ENCODE data around the gene HSPBAP1.
A peak's percentile ranks its signal among the peaks of the same experiment; 100 is the strongest.

Gene HSPBAP1, protein sequence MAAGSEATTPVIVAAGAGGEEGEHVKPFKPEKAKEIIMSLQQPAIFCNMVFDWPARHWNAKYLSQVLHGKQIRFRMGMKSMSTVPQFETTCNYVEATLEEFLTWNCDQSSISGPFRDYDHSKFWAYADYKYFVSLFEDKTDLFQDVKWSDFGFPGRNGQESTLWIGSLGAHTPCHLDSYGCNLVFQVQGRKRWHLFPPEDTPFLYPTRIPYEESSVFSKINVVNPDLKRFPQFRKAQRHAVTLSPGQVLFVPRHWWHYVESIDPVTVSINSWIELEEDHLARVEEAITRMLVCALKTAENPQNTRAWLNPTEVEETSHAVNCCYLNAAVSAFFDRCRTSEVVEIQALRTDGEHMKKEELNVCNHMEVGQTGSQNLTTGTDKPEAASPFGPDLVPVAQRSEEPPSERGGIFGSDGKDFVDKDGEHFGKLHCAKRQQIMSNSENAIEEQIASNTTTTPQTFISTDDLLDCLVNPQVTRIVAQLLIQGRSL

DNA sequence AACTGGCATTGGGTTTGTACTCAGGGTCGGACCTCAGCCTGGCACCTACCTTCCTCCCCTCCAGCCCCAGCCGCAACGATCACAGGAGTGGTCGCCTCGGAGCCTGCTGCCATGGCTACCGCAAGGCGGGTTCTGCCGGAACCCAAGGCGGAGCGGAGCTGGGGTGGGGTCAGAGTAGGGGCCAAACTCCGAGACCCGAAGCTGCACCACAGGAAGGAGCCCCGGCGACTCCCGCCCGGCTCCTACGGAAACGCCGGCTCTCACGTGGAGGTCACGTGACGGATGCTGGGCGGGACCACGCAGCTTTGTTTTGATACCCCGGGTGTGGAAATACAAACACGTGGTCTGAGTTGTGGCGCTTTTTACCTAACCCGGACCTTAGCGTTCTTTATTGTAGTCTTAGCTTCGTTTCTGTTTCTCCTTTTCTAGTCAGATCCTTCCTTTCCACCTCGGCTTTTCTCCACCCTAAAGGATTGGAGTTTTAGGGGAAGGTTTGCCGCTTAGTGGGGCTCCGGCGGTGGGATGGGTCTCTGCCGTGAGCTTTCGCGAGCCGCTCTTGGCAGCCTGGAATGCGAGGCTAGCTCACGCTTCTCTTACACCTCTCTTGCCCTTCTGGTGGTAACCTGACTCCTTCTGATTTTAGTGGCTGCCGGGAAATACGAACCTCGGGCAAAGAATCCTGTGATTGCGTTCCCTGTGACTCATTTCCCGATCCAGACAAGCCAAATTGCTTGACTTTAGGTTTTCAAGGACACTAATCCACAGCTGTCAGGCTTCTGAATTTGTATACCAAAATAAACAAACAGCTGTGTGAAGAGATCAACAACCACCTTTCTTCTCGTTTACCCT is at the start of gene HSPBAP1:
TSS of gene HSPBAP1 (minus strand) at position 264 of the 849 bp plus-strand sequence. CDS start at position 113, 151 bp downstream.
- DNase-seq (ENCODE audit: low read depth, low spot score): peak; percentile 88

DNA sequence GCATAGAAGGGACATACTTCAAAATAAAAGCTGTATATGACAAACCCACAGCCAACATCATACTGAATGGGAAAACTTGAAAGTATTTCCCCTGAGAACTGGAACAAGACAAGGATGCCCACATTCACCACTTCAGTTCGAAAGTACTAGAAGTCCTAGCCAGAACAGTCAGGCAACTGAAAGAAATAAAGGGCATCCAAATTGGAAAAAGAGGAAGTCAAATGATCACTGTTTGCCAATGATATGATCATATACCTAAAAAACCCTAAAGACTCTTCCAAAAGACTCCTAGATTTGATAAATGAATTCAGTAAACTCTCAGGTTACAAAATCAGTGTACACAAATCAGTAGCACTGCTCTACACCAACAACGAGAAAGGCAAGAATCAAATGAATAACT is 42.0 kb upstream of the HSPBAP1 start:
- no peak for DNase-seq (ENCODE audit: low read depth, low spot score)

DNA sequence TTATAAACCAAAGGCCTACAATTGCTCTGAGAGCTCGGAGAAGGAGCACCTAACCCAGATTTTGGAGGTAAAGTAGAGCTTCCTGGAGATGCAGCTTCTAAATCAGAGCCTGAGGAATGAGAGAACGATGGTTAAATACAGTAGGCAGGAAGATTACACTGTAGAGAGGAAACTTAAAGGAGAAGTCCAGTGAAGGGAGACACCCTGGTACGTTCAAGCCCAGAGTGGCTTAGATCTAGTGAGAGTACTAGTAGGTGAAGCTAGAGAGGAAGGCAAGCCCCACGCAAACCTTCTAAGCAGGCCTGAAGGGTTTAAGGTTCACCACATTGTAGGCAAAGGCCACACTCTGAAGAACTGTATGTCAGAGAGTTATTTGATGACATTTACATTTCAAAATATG is 34.6 kb upstream of the HSPBAP1 start:
- DNase-seq (ENCODE audit: low read depth, low spot score): no peak

DNA sequence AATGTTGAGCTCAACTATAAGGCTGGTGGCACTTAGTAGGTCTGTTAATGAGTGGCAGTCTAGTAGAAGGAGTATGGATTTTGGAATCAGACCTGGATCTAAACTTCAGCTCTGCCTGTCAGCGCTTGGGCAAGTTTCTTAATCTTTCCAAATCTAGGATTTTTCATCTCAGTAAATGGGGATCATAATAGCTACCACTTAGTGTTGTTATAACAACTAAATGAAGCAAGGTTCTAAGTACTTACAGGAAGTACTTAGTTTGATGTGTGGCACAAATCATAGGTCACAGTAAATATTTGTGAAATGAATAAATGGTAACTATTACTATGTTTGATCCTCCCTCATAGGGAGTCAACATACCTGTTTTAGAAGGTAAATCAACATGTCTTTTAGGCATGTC is 32.6 kb upstream of the HSPBAP1 start:
- no peak for DNase-seq (ENCODE audit: low read depth, low spot score)

DNA sequence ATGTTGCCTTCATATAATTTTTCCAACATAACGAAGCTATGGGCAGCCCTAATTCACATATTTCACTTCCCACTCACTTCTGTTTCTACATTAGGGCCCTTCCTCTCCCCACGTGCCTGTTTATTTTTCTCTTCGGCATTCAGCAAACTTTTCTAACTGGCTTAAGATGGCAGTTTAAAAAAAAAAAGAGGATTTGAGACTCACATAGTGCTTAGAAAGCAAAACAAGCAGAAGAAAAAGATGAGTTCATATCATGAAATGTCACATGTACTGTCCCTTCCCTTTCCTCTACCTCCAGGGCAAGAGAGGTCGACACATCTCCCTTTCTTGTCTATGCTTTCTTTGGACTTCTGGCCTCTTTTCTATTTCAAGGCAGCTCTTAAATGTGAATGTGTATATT is 31.8 kb upstream of the HSPBAP1 start:
- DNase-seq (ENCODE audit: low read depth, low spot score): no peak

DNA sequence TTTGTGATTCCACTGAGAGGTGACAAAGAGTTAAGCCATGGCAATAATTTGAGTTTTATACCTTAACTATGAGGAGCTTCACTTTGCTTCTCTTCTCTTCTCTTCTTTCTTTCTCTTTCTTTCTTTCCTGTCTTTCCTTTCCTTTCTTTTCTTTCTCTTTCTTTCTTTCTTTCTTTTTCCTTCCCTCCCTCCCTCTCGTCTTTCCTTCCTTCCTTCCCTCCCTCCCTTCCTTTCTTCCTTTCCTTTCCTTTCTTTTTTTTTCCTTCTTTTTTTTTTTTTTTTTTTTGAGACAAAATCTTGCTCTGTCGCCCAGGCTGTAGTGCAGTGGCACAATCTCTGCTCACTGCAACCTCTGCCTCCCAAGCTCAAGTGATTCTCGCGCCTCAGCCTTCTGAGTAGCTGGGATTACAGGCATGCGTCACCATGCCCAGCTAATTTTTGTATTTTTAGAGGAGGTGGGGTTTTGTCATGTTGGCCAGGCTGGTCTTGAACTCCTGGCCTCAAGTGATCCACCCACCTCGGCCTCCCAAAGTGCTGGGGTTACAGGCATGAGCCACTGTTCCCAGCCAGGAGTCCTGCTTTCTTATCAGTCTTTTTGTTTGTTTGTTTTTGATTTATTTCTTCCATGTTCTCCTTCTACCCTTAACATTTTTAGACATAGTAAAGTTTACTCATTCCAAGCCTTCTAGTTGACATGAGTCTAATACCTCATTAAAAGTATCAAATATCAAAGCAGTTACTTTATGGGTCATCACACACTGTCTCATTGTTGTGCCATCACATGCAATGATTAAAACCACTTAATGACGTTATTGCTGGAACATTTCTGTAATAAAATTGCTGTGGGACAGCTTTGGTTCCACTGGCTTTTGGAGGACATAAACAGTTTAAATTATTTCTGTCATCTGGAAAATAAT is 31.1 kb upstream of the HSPBAP1 start:
- DNase-seq (ENCODE audit: low read depth, low spot score): no peak

DNA sequence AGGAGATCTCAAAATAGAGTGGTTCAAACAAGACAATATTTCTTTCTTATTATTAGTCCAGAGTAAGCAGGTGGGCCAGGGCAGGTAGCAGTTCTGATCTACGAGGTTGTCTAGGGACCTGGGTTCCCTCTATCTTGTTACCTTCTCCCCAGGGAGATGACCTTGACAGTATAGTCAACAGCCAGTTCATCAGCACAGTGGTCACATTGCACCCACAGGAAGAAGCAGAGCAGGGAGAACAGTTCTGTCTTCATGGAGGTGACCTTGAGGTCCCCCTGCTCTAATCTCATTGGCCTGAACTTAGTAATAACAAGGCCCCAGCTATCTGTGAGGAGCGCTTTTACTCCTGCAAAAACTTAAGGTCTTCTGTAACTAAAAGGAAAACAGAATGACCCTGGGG is 23.0 kb upstream of the HSPBAP1 start:
- DNase-seq (ENCODE audit: low read depth, low spot score): no peak

DNA sequence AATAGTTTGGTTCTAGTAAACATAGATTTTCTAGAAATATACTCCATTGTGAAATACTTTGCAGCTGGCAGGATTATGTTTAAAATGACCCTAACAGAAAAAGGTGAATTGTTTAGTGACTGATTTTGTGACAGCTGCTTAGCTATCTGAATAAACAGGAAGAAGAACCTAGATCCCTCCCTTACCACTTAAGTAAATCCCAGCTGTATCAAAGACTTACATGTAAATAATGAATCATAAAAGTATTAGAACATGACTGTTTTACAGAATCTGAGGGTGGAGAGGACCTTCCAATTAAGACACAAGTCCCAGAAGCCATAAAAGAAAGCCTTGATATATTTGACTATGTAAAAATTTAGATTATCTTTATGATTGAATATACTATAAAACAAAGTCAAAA is 17.1 kb upstream of the HSPBAP1 start:
- no peak for DNase-seq (ENCODE audit: low read depth, low spot score)

DNA sequence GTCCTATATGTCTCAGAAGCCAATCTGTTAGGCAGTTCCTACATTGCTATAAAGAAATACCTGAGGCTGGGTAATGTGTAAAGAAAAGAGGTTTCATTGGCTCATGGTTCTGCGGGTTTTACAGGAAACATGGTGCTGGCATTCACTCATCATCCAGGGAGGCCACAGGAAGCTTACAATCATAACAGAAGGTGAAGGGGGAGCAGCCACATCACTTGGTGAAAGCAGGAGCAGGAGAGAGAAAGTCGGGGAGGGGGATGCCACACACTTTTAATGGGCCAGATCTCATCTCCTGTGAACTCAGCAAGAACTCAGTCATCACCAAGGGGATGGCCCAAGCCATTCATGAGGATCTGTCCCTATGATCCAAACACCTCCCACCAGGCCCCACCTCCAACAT is 10.3 kb upstream of the HSPBAP1 start:
- DNase-seq (ENCODE audit: low read depth, low spot score): no peak

DNA sequence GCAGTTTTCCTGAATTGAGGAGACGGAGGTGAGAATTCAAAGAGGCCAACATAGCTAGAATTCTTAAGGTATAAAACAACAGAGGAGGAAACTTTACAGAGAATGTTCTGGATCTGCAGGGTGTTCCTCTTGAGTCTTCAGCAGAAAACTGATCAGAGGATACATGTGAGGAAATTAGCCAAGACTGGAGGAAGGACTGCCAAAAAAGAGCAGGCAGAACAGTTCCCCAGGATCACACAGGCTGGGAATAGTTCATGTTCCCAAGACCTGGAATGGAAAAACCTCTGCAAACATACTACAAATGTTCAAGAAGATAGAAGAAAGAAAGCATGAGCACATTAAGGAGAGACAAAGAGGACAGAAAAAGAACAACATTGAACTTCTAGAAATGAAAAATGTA is 8.7 kb upstream of the HSPBAP1 start:
- DNase-seq (ENCODE audit: low read depth, low spot score): no peak

DNA sequence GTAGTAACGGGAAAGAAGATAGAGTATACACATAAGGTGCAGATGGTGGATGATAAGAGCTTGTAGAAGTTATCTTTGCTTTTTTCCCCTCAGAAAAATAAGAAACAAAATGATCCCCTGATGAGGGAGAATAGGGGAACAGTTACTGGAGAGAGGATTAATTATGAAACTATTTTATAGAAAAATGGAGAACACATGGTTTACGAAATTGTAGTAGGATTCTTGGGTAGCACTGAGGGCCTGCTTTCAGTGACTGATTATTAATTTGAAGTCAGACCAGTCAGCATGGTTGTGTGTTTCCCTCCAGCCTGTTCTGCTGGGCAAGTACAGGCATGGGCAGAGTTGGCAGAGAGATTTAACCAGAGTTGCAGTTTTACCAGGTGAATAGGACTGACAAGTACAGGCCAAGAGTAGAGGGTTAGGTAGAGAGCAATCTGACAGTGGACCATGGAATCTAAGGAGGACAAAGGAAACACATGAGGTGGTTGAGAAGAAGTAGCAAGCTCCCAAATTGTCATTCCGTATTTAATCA is 7.1 kb upstream of the HSPBAP1 start:
- no peak for DNase-seq (ENCODE audit: low read depth, low spot score)

DNA sequence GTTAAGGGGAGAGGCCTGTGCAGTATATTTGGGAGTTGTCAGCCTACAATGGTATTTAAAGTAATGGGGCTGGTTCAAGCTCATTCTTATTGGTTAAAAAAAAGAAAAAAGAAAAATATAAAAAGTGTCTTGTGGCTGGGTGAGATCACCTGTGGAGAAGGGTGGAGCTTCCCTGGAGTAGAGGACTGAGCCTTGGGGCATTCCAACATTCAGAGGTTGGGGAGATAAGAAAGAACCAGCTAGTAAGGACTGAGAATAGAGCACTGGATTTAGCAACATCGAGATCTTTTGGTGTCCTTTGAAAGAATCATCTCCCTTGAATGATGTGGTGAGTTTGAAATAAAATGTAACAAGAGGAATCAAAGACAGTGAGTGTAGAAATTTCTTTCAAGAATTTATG is 6.4 kb upstream of the HSPBAP1 start:
- no peak for DNase-seq (ENCODE audit: low read depth, low spot score)

DNA sequence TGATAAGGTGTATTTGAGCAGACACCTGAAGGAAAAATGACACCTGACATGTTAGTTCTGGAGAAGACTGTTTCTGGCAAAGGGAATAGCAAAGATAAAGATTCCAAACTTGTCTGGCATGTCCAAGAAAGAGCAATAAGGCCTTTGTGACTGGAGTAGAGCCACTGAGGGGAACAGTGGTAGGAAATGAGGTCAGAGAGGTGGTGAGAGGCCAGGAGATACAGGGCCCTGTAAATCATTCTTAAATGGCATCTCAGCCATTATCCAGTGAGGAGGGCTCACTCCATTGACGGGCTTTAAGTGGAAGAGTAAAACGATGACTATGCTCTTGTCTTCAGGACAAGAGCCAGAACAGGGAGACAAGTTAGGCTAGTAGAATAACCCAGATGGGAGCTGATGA is 5.7 kb upstream of the HSPBAP1 start:
- DNase-seq (ENCODE audit: low read depth, low spot score): no peak

DNA sequence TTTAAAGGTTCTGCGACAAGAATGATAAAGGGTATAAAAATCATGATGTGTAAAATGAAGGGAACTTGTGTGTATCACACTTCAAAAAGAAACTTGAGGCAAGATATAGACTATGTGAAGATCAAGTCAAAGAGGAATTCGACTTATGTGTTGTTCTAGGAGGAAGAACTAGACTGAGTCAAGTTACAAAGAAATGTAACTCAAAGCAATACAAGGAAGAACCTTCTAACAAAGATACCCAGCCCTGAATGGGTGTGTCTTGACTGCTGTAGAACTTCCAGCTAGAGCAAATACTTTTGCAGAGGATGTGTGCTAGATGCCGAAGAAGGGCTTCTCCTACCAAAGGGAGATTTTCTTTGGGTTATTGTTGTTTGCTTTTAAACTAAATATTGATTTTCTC is 3.7 kb upstream of the HSPBAP1 start:
- DNase-seq (ENCODE audit: low read depth, low spot score): no peak

DNA sequence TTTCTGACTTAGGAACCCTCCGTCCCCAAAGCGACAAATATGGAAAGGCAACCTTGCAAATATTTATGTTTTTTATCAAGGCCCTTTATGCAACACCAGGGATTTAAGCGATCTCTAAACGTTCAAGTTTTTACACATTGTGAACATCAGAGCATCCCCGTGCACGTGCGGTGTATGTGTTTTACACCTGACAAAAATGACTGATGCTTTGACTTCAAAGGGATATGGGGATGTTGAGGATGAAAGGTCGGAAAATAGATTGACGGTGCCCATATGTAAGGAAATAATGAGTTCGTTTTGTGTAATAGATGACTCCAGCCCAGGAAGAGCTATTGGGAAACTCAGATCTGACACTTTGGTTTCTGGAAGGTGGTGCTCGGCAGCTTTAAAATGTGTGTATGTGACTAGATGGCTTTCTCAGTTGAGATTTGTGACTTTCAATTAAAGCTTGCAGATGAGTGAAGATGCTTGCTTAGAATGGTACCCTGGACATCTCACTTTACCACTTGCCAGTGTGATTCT is 2.1 kb upstream of the HSPBAP1 start:
- no peak for DNase-seq (ENCODE audit: low read depth, low spot score)

DNA sequence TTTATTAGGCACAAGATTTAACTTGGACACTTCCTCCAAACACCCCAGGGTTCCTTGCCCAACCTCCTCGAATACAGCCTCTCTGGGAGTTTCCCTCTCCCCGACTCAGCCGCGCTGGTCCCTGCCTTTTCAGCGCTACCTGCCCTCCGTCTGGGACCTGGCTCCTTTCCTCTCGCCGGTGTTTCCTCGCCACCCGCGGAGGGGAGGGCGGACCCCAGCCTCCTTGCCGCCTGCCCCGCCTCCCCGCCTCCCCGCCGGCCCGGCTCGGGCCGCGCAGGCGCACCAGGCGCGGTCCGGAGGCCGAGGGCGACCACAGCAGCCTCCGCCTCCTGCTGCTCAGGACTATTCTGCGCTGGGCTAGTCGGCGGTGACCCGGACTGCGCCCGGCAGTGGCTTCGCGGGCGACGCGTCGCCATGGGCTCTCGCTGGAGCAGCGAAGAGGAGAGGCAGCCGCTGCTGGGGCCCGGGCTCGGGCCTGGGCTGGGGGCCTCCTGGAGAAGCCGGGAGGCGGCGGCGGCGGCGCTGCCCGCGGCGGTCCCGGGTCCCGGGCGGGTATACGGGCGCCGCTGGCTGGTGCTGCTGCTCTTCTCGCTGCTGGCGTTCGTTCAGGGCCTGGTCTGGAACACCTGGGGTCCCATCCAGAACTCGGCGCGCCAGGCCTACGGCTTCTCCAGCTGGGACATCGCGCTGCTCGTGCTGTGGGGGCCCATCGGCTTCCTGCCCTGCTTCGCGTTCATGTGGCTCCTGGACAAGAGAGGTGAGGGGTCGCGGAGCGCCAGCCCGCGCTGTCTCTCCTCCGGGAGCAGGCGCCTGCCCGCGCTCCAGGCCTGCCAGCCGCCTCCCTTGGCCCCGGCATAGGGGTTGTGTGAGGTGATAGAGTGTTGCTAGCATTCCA is 1.4 kb upstream of the HSPBAP1 start, which contains the start of gene SLC49A4:
TSS of gene SLC49A4 (plus strand) at position 291 of the 895 bp plus-strand sequence. CDS start at position 415, 124 bp downstream.
- DNase-seq (ENCODE audit: low read depth, low spot score): no peak

DNA sequence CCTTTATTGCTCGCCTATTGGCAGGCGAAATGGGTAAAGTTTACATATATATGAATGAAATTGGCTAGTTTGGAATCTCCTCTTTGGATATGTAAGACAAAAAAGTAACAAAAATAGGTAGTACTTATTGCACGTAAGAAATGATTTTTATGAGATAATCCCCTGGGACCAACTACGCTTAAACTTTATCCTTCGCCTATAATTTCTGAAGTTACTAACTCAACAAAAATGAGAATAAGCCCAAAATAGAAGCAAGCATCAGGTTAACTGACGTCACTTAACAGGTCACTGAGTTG is 800 bp upstream of the HSPBAP1 start:
- DNase-seq (ENCODE audit: low read depth, low spot score): no peak

DNA sequence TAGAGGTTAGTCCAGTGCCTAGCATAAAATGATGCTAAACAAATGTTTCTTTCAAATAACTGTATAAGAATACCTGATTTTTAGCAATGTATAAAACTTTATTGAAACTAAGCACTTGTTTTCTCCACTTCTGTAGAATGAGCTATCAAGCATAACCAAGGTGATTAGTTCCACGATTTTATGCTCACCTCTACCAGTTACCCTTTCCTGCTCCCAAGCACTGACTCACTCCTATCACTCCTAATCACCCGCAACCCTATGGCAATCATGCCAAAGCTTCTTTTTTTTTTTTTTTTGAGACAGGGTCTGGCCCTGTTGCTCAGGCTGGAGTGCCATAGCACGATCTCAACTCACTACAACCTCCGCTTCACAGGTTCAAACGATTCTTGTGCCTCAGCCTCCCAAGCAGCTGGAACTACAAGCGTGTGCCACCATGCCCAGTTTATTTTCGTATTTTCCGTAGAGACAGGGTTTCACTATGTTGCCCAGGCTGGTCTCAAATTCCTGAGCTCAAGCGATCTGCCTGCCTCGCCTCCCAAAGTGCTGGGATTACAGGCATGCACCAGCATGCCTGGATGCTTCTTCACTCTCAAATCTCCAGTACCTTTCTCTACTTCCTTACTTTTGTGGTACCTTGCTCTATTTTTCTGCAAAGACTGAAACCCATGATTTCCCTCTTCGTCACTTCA is 3.9 kb downstream of the HSPBAP1 start:
- no peak for DNase-seq (ENCODE audit: low read depth, low spot score)

DNA sequence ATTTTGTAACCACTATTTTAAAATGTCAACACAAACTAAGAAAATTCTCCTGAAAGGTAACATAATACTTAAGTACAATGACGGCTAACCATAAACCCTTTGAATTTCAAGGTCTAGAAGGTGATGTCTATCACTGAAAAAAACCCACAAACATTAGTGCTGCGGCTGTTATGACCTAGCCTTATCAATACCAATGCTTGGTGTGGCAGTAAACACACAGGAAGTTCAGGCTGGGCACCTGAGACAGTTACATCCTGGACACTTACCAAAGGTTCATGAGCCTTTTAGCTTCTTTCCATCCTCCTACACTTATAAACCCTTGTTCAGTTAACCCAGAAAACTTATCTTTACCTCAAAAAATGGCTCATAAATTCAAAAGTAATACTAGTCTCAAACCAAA is 5.8 kb downstream of the HSPBAP1 start:
- DNase-seq (ENCODE audit: low read depth, low spot score): no peak

DNA sequence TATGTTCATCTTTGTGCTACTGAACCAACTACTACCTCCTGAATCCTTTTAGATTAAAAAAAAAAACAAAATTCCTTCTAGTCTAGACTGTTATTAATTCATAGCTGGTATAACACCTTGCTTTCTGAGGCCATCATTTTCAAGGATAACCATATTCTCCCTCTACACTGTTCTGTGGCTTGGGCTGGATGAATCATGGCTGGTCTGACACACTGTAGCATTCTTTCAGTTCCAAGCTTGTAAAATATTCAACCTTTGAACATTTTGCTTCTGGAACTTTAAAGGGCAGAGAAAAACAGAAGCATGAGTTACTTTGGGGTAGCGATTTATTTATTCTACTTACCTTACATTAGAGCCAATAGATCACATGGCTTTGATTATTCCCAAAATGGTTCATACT is 7.6 kb downstream of the HSPBAP1 start:
- DNase-seq (ENCODE audit: low read depth, low spot score): no peak
